K562 (cell line): Measurements from ENCODE around the gene ACHE. TPM values are rescaled to one million over a fixed set of nuclear protein-coding genes. Genes with fewer than 3 reads are reported as not detected.
A peak's percentile ranks its signal among the peaks of the same experiment; 100 is the strongest.

ENCODE experiments used
- CHAMP1 ChIP-seq: fragments of 450-650 bp; IDR thresholded peaks from 2 replicates; pipeline ENCODE4 v1.6.1; 2016; ENCODE audit warnings: mild to moderate bottlenecking
- CXXC5 ChIP-seq: fragments of 250-450 bp; sonication (Bioruptor Pico); IDR thresholded peaks from 2 replicates; pipeline ENCODE4 v1.8.0; 2022; ENCODE audit warnings: inconsistent platforms, mild to moderate bottlenecking, moderate library complexity
- DACH1 ChIP-seq: fragments of 450-650 bp; IDR thresholded peaks from 2 replicates; pipeline ENCODE4 v1.6.1; 2018; ENCODE audit not compliant: partially characterized antibody
- ELK1 ChIP-seq: sonication (generic); formaldehyde crosslinking; IDR thresholded peaks from 2 replicates; pipeline ENCODE4 v1.8.1; 2022; ENCODE audit warnings: missing genetic modification reagents
- EP300 ChIP-seq: IDR thresholded peaks from 2 replicates; pipeline ENCODE4 v1.6.1; 2012; ENCODE audit warnings: low read length, improper control_type of control experiment
- GATAD2B ChIP-seq: fragments of 450-650 bp; IDR thresholded peaks from 2 replicates; pipeline ENCODE4 v1.6.1; 2017; ENCODE audit warnings: mild to moderate bottlenecking, borderline replicate concordance
- MYBL2 ChIP-seq, 2 experiments: fragments of 450-650 bp in 1 of 2; sonication (generic) in 1 of 2; formaldehyde crosslinking in 1 of 2; IDR thresholded peaks; 2 replicates each; pipeline versions ENCODE4 v1.6.1 to v1.8.1; 2017 to 2022; ENCODE audit warnings: borderline replicate concordance in 1 of 2, inconsistent platforms in 1 of 2, low read depth in 1 of 2, mild to moderate bottlenecking in 1 of 2, missing genetic modification reagents in 1 of 2, moderate library complexity in 1 of 2
- NFXL1 ChIP-seq: fragments of 450-650 bp; formaldehyde crosslinking; IDR thresholded peaks from 2 replicates; pipeline ENCODE4 v1.4.0; 2021; ENCODE audit warnings: mild to moderate bottlenecking
- PCBP1 ChIP-seq: fragments of 200-400 bp; formaldehyde crosslinking; IDR thresholded peaks from 2 replicates; pipeline ENCODE4 v1.6.1; 2018; ENCODE audit warnings: mild to moderate bottlenecking, low read depth, low read length; ENCODE audit not compliant: poor library complexity, severe bottlenecking
- PHF8 ChIP-seq: fragments of 200-600 bp; sonication (generic); IDR thresholded peaks from 2 replicates; pipeline ENCODE4 v1.6.1; 2012; ENCODE audit warnings: mixed run types, mild to moderate bottlenecking, inconsistent platforms, low read length, moderate library complexity, borderline replicate concordance
- RFX5 ChIP-seq: IDR thresholded peaks from 2 replicates; pipeline ENCODE4 v1.6.1; 2011; ENCODE audit warnings: low read depth, mild to moderate bottlenecking, improper control_type of control experiment, low read length
- SMARCA4 ChIP-seq: fragments of 450-650 bp; IDR thresholded peaks from 2 replicates; pipeline ENCODE4 v1.6.1; 2016
- ZFP1 ChIP-seq: fragments of 450-650 bp; formaldehyde crosslinking; IDR thresholded peaks from 2 replicates; pipeline ENCODE4 v1.4.0; 2020; ENCODE audit warnings: mild to moderate bottlenecking, mixed read lengths
- ZNF124 ChIP-seq: sonication (generic); formaldehyde crosslinking; IDR thresholded peaks from 2 replicates; pipeline ENCODE4 v1.8.1; 2022; ENCODE audit warnings: missing genetic modification reagents
- ZNF263 ChIP-seq: sonication (generic); formaldehyde crosslinking; IDR thresholded peaks from 2 replicates; pipeline ENCODE4 v1.8.0; 2022; ENCODE audit warnings: mild to moderate bottlenecking, missing genetic modification reagents, borderline replicate concordance
- polyA plus RNA-seq, 8 experiments: library from polyadenylated mRNA; depleted of rRNA in 4 of 8; stranded (reverse) in 5 of 8; unstranded in 3 of 8; fragments of >200 nt; fragmentation: Nextera tagmentation in 2 of 8; fragmentation: Illumina TruSeq in 1 of 8; extraction: Ambion mirVana in 2 of 8; extraction: Trizol in 1 of 8; gene quantifications; 2 replicates each; pipeline versions ENCODE4 v1.2.1 to v1.2.3, GENCODE V29; 2011 to 2014; ENCODE audit warnings: inconsistent platforms in 1 of 8, missing spikeins in 1 of 8
- total RNA-seq, 7 experiments: library from RNA; depleted of rRNA in 6 of 7; stranded (reverse); fragments of >200 nt in 6 of 7; fragmentation: Illumina TruSeq in 2 of 7; extraction: Trizol in 2 of 7; gene quantifications; 2 replicates each; pipeline versions ENCODE4 v1.2.1 to v1.2.3, GENCODE V29; 2011 to 2021; ENCODE audit warnings: low replicate concordance in 1 of 7
- TF ChIP-seq, protein P1 (sequence below): sonication (generic); formaldehyde crosslinking; IDR thresholded peaks from 2 replicates; pipeline ENCODE4 v1.8.1; 2023; ENCODE audit warnings: mild to moderate bottlenecking, missing genetic modification reagents

ACHE gene
- total and polyA plus RNA-seq, 9 of the 15 experiments (the other 6 are each of a cell fraction or from before 2014, with no cell fraction given): 0.04 to 8.8 (median 1.9) TPM

GRCh38 chr7:100840470-100841100, 55.1 kb downstream of the ACHE start (continued):
- no peak for TF ChIP-seq RFX5
- no peak for TF ChIP-seq CHAMP1
- peak; percentile 84 for TF ChIP-seq SMARCA4
- TF ChIP-seq EP300: 0 out of 2 replicates have a peak, but pooled peaks have one; percentile 16
- TF ChIP-seq ELK1 (CRISPR knock-in tag): no peak
- no peak for TF ChIP-seq GATAD2B
- no peak for TF ChIP-seq ZNF263 (CRISPR knock-in tag)
- no peak for TF ChIP-seq ZFP1
- TF ChIP-seq, protein P1, sequence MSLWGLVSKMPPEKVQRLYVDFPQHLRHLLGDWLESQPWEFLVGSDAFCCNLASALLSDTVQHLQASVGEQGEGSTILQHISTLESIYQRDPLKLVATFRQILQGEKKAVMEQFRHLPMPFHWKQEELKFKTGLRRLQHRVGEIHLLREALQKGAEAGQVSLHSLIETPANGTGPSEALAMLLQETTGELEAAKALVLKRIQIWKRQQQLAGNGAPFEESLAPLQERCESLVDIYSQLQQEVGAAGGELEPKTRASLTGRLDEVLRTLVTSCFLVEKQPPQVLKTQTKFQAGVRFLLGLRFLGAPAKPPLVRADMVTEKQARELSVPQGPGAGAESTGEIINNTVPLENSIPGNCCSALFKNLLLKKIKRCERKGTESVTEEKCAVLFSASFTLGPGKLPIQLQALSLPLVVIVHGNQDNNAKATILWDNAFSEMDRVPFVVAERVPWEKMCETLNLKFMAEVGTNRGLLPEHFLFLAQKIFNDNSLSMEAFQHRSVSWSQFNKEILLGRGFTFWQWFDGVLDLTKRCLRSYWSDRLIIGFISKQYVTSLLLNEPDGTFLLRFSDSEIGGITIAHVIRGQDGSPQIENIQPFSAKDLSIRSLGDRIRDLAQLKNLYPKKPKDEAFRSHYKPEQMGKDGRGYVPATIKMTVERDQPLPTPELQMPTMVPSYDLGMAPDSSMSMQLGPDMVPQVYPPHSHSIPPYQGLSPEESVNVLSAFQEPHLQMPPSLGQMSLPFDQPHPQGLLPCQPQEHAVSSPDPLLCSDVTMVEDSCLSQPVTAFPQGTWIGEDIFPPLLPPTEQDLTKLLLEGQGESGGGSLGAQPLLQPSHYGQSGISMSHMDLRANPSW (CRISPR knock-in tag): no peak
- no peak for TF ChIP-seq DACH1
- no peak for TF ChIP-seq NFXL1 (CRISPR knock-in tag)
- TF ChIP-seq PHF8: no peak
- no peak for TF ChIP-seq PCBP1
- TF ChIP-seq MYBL2 (IDR thresholded peaks at IDR 0.05; ENCODE audit: low read depth): no peak
- TF ChIP-seq MYBL2 (CRISPR knock-in tag; IDR thresholded peaks at IDR 0.05; ENCODE audit: borderline replicate concordance): no peak
- TF ChIP-seq ZNF124: no peak
- TF ChIP-seq CXXC5 (CRISPR knock-in tag): 0 out of 2 replicates have a peak, but pooled peaks have one; percentile 4
